Neuronal stem cell (in vitro differentiated cells): ENCODE measurements around the gene TXN.

Source experiments
- DNase-seq: peaks from one replicate; pipeline ENCODE4 v3.0.0-alpha.2; 2013; ENCODE audit warnings: low spot score
- H2AFZ ChIP-seq: one replicate; pipeline ENCODE4 v1.6.1; 2013; ENCODE audit warnings: mild to moderate bottlenecking, low read length, inconsistent platforms
- H2AK5ac ChIP-seq: 2 replicates; pipeline ENCODE4 v1.6.1; 2013; ENCODE audit warnings: low read depth, mild to moderate bottlenecking, inconsistent platforms, low read length, moderate library complexity, mixed read lengths
- H2BK120ac ChIP-seq: 2 replicates; pipeline ENCODE4 v1.6.1; 2013; ENCODE audit warnings: low read depth, mild to moderate bottlenecking, inconsistent platforms, low read length, moderate library complexity, mixed read lengths
- H2BK12ac ChIP-seq: one replicate; pipeline ENCODE4 v1.6.1; 2013; ENCODE audit warnings: low read length, inconsistent platforms
- H2BK15ac ChIP-seq: 2 replicates; pipeline ENCODE4 v1.6.1; 2013; ENCODE audit warnings: mild to moderate bottlenecking, low read length, inconsistent platforms, mixed read lengths
- H2BK5ac ChIP-seq: one replicate; pipeline ENCODE4 v1.6.1; 2013; ENCODE audit warnings: inconsistent platforms, mild to moderate bottlenecking, low read length, moderate library complexity
- H3K14ac ChIP-seq: one replicate; pipeline ENCODE4 v1.6.1; 2013; ENCODE audit warnings: low read length, inconsistent platforms
- H3K18ac ChIP-seq: 2 replicates; pipeline ENCODE4 v1.6.1; 2013; ENCODE audit warnings: low read length, inconsistent platforms
- H3K23ac ChIP-seq: 2 replicates; pipeline ENCODE4 v1.6.1; 2013; ENCODE audit warnings: low read depth, mild to moderate bottlenecking, mixed read lengths, low read length, inconsistent platforms; ENCODE audit not compliant: poor library complexity
- H3K27ac ChIP-seq: replicated peaks from 3 replicates; pipeline ENCODE4 v1.5.1; 2013; ENCODE audit warnings: low read length, inconsistent platforms
- H3K27me3 ChIP-seq, 3 experiments: 2 replicates each; pipeline ENCODE4 v1.6.1; 2013; ENCODE audit warnings: low read length in 3 of 3, mild to moderate bottlenecking in 2 of 3, inconsistent platforms in 1 of 3, low read depth in 1 of 3, mixed read lengths in 1 of 3, moderate library complexity in 1 of 3; ENCODE audit not compliant: control insufficient read depth in 3 of 3, insufficient read depth in 3 of 3
- H3K36me3 ChIP-seq, 2 donors: replicated peaks in 1 of 2; 2 replicates each; pipeline ENCODE4 v1.6.1; 2013; ENCODE audit warnings: low read length in 2 of 2; ENCODE audit not compliant: control insufficient read depth in 2 of 2, insufficient read depth in 2 of 2
- H3K4ac ChIP-seq: 2 replicates; pipeline ENCODE4 v1.6.1; 2013; ENCODE audit warnings: inconsistent platforms, mild to moderate bottlenecking, low read length, moderate library complexity
- H3K4me1 ChIP-seq, 2 donors: 1 replicate in 1 of 2; 2 replicates in 1 of 2; pipeline ENCODE4 v1.6.1; 2013; ENCODE audit warnings: low read length in 2 of 2, low read depth in 1 of 2; ENCODE audit not compliant: control insufficient read depth in 2 of 2, insufficient read depth in 1 of 2
- H3K4me2 ChIP-seq: one replicate; pipeline ENCODE4 v1.6.1; 2013; ENCODE audit warnings: mild to moderate bottlenecking, low read length, inconsistent platforms; ENCODE audit not compliant: insufficient read depth, poor library complexity, severe bottlenecking
- H3K4me3 ChIP-seq, 2 donors: 2 replicates each; pipeline ENCODE4 v1.5.1; 2013; ENCODE audit warnings: low read length in 2 of 2, mild to moderate bottlenecking in 2 of 2, inconsistent platforms in 1 of 2, moderate library complexity in 1 of 2
- H3K79me1 ChIP-seq: one replicate; pipeline ENCODE4 v1.6.1; 2013; ENCODE audit warnings: low read depth, mild to moderate bottlenecking, inconsistent platforms, low read length, moderate library complexity
- H3K9ac ChIP-seq: one replicate; pipeline ENCODE4 v1.6.1; 2013; ENCODE audit warnings: mild to moderate bottlenecking, low read depth, low read length, inconsistent platforms; ENCODE audit not compliant: poor library complexity
- H3K9me3 ChIP-seq, 2 donors: replicated peaks in 1 of 2; 2 replicates each; pipeline versions ENCODE3 to v1.6.1; 2013; ENCODE audit warnings: low read length in 2 of 2, mild to moderate bottlenecking in 2 of 2, inconsistent platforms in 1 of 2, low read depth in 1 of 2, mixed read lengths in 1 of 2, moderate library complexity in 1 of 2; ENCODE audit not compliant: control insufficient read depth in 2 of 2, insufficient read depth in 1 of 2
- H4K8ac ChIP-seq: one replicate; pipeline ENCODE4 v1.6.1; 2013; ENCODE audit warnings: low read depth, mild to moderate bottlenecking, inconsistent platforms, low read length, moderate library complexity
- H4K91ac ChIP-seq: one replicate; pipeline ENCODE4 v1.6.1; 2013; ENCODE audit warnings: low read length, low read depth, mild to moderate bottlenecking, inconsistent platforms; ENCODE audit not compliant: poor library complexity
- WGBS, 2 donors: extraction: QIAGEN DNeasy Blood & Tissue Kit; methylation state at CpG; one replicate each; pipeline ENCODE4 v1.1.7; 2013; ENCODE audit warnings: missing lambda C conversion rate in 2 of 2, mixed read lengths in 1 of 2; ENCODE audit not compliant: insufficient read length in 2 of 2, insufficient replicate concordance in 1 of 2; ENCODE audit errors: extremely low coverage in 2 of 2; 5-methylcytosine and 5-hydroxymethylcytosine counted together

Gene TXN

DNA sequence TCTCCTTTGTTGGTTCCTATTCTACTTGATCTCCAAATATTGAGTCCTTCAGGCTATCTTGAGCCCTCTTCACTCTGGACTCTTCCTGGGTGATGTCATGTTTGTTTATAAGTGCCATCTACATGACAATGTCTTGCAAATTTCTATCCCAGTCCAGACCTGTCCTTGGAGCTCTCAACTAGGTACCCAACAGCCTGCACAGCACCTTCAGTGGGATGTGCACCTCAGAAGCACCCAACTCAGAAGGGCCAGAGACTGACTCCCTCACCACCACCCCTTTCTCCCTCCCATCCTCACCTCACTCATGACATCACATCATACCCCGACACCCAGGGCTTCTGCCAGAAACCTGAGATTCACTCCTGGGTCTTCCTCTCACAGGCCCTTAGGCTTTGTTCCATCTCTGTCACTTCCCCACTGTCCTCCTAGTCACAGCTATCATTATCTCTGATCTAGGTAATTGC is 14.4 kb downstream of the TXN start:
- H3K9me3 ChIP-seq = no peaks in the 10 kb centered on the region
- no peak overlapping the region for H2BK12ac ChIP-seq
- no peak overlapping the region for H2BK15ac ChIP-seq
- H3K4ac ChIP-seq = no peak overlapping the region
- no peak overlapping the region for H4K91ac ChIP-seq
- H4K8ac ChIP-seq = no peak overlapping the region
- H3K27ac ChIP-seq = no peak overlapping the region
- no peak overlapping the region for H3K14ac ChIP-seq
- no peak overlapping the region for H3K4me2 ChIP-seq
- peaks cover 0 to 2% of the 10 kb centered on the region in 2 donors for H3K4me1 ChIP-seq
- no peak for DNase-seq
- no peak overlapping the region for H2AK5ac ChIP-seq
- H3K79me1 ChIP-seq = no peaks in the 10 kb centered on the region
- peaks cover 3 to 41% of the 10 kb centered on the region in 2 donors for H3K36me3 ChIP-seq
- no peak overlapping the region for H3K18ac ChIP-seq
- no peak overlapping the region for H3K23ac ChIP-seq
- no peak overlapping the region for H3K4me3 ChIP-seq
- H2BK5ac ChIP-seq = no peak overlapping the region
- no peak overlapping the region for H2BK120ac ChIP-seq
- H2AFZ ChIP-seq = no peak overlapping the region
- WGBS, 2 donors = no CpG with 5 or more reads among the region's 1 CpG
- no peak overlapping the region for H3K9ac ChIP-seq
- no peaks in the 10 kb centered on the region for H3K27me3 ChIP-seq

DNA sequence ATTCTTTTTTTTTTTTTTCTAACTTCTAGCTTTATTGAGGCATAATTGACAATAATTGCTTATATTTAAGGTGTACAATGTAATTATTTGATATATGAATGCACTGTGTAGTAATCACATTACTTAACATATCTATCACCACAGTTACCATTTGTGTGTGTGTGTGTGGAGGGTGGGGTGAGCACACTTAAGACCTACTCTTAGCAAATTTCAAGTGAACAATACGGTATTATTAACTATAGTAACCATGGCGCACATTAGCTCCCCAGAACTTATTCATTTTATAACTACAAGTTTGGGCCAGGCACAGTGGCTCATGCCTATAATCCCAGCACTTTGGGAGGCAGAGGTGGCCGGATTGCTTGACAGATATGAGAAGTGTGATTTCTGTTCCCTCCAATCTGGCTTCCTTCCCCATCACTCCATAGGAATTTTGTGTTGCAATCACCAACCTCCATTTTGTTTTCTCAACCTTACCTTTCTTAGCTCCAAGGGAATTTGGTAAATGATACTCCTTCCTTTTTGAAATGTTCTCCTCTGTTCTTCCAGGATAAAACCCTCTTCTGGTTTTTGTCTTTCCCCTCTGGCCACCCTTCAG is 14.9 kb downstream of the TXN start:
- Histone ChIP-seq H2AK5ac (no peak overlapping the region), H3K27me3 (no peaks in the 10 kb centered on the region), H3K18ac (no peak overlapping the region), H3K14ac (no peak overlapping the region), H2BK120ac (no peak overlapping the region), H3K9ac (no peak overlapping the region), H2AFZ (no peak overlapping the region), H4K91ac (no peak overlapping the region), H3K27ac (no peak overlapping the region), H4K8ac (no peak overlapping the region), H3K23ac (no peak overlapping the region), H3K79me1 (no peaks in the 10 kb centered on the region), H3K9me3 (no peaks in the 10 kb centered on the region), H2BK12ac (no peak overlapping the region), H3K4me2 (no peak overlapping the region), H2BK5ac (no peak overlapping the region), H3K4me1 (peaks cover 0 to under 1% of the 10 kb centered on the region in 2 donors), H3K4me3 (no peak overlapping the region), H3K4ac (no peak overlapping the region), H2BK15ac (no peak overlapping the region), H3K36me3 (peaks cover 3 to 37% of the 10 kb centered on the region in 2 donors)
- WGBS, 2 donors = no CpG with 5 or more reads among the region's 3 CpGs
- no peak for DNase-seq

- no peak overlapping the region for H3K4ac ChIP-seq
- H3K4me3 ChIP-seq = no peak overlapping the region
- no peaks in the 10 kb centered on the region for H3K27me3 ChIP-seq
- H3K36me3 ChIP-seq = peaks cover 3 to 27% of the 10 kb centered on the region in 2 donors
- H4K91ac ChIP-seq = no peak overlapping the region
- no peak overlapping the region for H2BK12ac ChIP-seq
- H3K9ac ChIP-seq = no peak overlapping the region
- H3K27ac ChIP-seq = no peak overlapping the region
- no peak overlapping the region for H2BK5ac ChIP-seq
- H3K18ac ChIP-seq = no peak overlapping the region
- H4K8ac ChIP-seq = no peak overlapping the region
- no peak overlapping the region for H2AFZ ChIP-seq
- no peak overlapping the region for H3K23ac ChIP-seq
- no peak for DNase-seq
- H2BK120ac ChIP-seq = no peak overlapping the region
- H3K4me2 ChIP-seq = no peak overlapping the region
- no CpG with 5 or more reads among the region's 1 CpG for WGBS, 2 donors
- H2BK15ac ChIP-seq = no peak overlapping the region
- no peaks in the 10 kb centered on the region for H3K9me3 ChIP-seq
- H3K14ac ChIP-seq = no peak overlapping the region
- no peaks in the 10 kb centered on the region for H3K79me1 ChIP-seq
- no peak overlapping the region for H2AK5ac ChIP-seq
- H3K4me1 ChIP-seq = no peaks in the 10 kb centered on the region
Measured at GRCh38 chr9:110240198-110240597, 16.1 kb downstream of the TXN start.

DNA sequence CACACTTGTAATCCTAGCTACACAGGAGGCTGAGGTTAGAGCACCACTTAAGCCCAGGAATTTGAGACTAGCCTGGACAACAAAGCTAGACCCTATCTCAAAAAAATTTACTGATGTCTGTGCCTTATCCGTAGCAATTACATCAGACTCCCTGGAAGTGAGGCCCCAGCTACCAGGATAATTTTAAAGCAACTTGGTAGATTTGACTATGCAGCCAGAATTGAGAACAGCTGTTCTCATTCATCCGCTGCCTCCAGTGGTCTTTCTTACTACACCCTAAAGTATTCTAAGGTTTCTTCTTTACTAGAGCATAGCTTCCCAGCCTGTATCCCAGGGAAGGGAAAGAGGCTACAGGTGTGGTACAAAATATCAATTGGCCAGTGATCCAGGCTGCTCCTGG is 28.0 kb downstream of the TXN start:
- H3K79me1 ChIP-seq = no peaks in the 10 kb centered on the region
- no peak overlapping the region for H3K23ac ChIP-seq
- no peaks in the 10 kb centered on the region for H3K4me1 ChIP-seq
- no peaks in the 10 kb centered on the region for H3K36me3 ChIP-seq
- H2BK120ac ChIP-seq = no peak overlapping the region
- no peak overlapping the region for H3K27ac ChIP-seq
- no peak overlapping the region for H2BK15ac ChIP-seq
- no CpG with 5 or more reads among the region's 2 CpGs for WGBS, 2 donors
- no peak overlapping the region for H3K9ac ChIP-seq
- no peak overlapping the region for H2BK12ac ChIP-seq
- H3K27me3 ChIP-seq = no peaks in the 10 kb centered on the region
- no peak overlapping the region for H4K8ac ChIP-seq
- no peak overlapping the region for H3K4me3 ChIP-seq
- no peak overlapping the region for H3K18ac ChIP-seq
- no peak overlapping the region for H3K4ac ChIP-seq
- H2AK5ac ChIP-seq = no peak overlapping the region
- DNase-seq = no peak
- H3K14ac ChIP-seq = no peak overlapping the region
- H2AFZ ChIP-seq = no peak overlapping the region
- no peak overlapping the region for H4K91ac ChIP-seq
- no peaks in the 10 kb centered on the region for H3K9me3 ChIP-seq
- no peak overlapping the region for H2BK5ac ChIP-seq
- no peak overlapping the region for H3K4me2 ChIP-seq
